Measurements from ENCODE around the gene TMPRSS6. TPM values are rescaled to one million over a fixed set of nuclear protein-coding genes. Genes with fewer than 3 reads are reported as not detected.

Gene TMPRSS6
- total and polyA plus RNA-seq, 2 of the 8 experiments (the other 6 are each of a cell fraction or from before 2014, with no cell fraction given): 0.02 TPM; not detected in 1

DNA sequence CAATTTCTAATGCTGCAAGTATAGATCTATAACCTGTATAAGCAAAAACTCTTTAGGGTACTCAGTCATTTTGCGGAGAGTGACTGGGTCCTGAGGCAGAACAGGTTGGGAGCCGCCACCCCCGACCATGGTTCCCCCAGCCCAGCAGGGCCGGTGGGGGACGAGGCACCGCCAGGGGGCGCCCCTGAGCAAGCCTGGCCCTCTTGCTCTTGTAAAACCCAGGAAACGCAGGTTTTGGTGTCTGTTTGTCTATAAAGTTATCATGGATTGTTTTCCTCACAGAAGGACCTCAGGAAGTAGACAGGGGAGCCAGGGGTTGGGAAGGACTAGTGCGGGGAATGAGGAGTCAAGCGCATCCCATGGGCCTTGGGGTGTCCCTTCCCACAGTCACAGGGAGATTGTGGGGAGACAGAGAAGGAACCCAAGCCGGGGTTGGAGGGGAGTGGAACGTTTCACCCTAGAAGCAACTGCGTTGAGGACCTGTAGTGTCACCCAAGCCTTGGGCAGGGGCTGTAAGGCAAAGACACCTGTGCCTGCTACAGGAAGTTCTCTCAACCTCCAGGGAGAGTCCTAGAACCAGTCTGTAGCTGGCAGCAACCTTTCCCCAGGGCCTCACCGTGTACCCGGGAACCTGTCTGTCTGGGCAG is 31.6 kb downstream of the TMPRSS6 start:
- peak; percentile 13 for FAIRE-seq
- POLR2A ChIA-PET (ENCODE audit: partially characterized antibody): no interaction called here
- no peak overlapping the region for H3K14ac ChIP-seq (ENCODE audit: insufficient read length)
- TF ChIP-seq RBBP5 (IDR thresholded peaks at IDR 0.05; ENCODE audit: borderline replicate concordance, low read depth, low read length): no peak
- no peak for TF ChIP-seq TAF1 (IDR thresholded peaks at IDR 0.05; ENCODE audit: low read depth, low read length)
- TF ChIP-seq PHF8 (conservative IDR thresholded peaks at IDR 0.05; ENCODE audit: low read depth, low read length): no peak
- no peak for TF ChIP-seq CHD2 (IDR thresholded peaks at IDR 0.05; ENCODE audit: low read length)
- TF ChIP-seq POLR2AphosphoS5 (IDR thresholded peaks at IDR 0.05; ENCODE audit: low read depth, low read length): no peak
- TF ChIP-seq TAF7 (optimal IDR thresholded peaks at IDR 0.05; ENCODE audit: borderline replicate concordance, low read depth, low read length): no peak
- no peak for TF ChIP-seq RNF2 (IDR thresholded peaks at IDR 0.05; ENCODE audit: borderline replicate concordance, low read depth, low read length, missing control alignments, poor library complexity, severe bottlenecking)
- TF ChIP-seq BRCA1 (IDR thresholded peaks at IDR 0.05; ENCODE audit: low read depth, low read length): no peak
- TF ChIP-seq RAD21 (IDR thresholded peaks at IDR 0.05 in 1 of 2, conservative IDR thresholded peaks at IDR 0.05 in 1 of 2; ENCODE audit: low read depth in 2 of 2, low read length in 2 of 2): peak; percentile 70 to 81
- TF ChIP-seq SIN3A (conservative IDR thresholded peaks at IDR 0.05 in 1 of 2, IDR thresholded peaks at IDR 0.05 in 1 of 2; ENCODE audit: low read depth in 1 of 2, low read length in 2 of 2): no peak
- no peak for TF ChIP-seq JUN (IDR thresholded peaks at IDR 0.05; ENCODE audit: low read depth, low read length)

More for the DNA sequence above, 31.6 kb downstream of the TMPRSS6 start:
- peaks cover 3% of the 10 kb centered on the region; the same call in 1 of the 2 replicates for H3K23me2 ChIP-seq (ENCODE audit: low read depth, low read length)
- H3K18ac ChIP-seq (ENCODE audit: extremely low read depth, low read length): peak overlapping the region; percentile 48; the same call in 1 of the 2 replicates
- no peak overlapping the region for H2BK120ac ChIP-seq (replicated peaks; ENCODE audit: low read depth, low read length)
- no peak overlapping the region for H3K9ac ChIP-seq (replicated peaks in 1 of 4; ENCODE audit: extremely low read depth in 1 of 4, low read depth in 3 of 4, low read length in 3 of 4)
- H3K27me3 ChIP-seq (replicated peaks in 1 of 4; ENCODE audit: control insufficient read depth in 3 of 4, extremely low read depth in 1 of 4, insufficient read depth in 3 of 4, low read length in 3 of 4): peaks cover 0 to 30% (median 13%) of the 10 kb centered on the region in 4 experiments; a peak in 5 of 7 replicates
- no peak overlapping the region for H2BK5ac ChIP-seq (ENCODE audit: low read depth, low read length)
- no peaks in the 10 kb centered on the region for H3K79me2 ChIP-seq (ENCODE audit: control insufficient read depth in 1 of 2, insufficient read depth in 2 of 2, low read length in 2 of 2)
- no peak overlapping the region for H3K4me3 ChIP-seq (ENCODE audit: extremely low read depth in 1 of 4, insufficient read depth in 2 of 4, low read depth in 3 of 4, low read length in 4 of 4)
- DNase-seq (ENCODE audit: low read depth in 1 of 2, low spot score in 2 of 2): peak; percentile 29 to 96
- H2BK12ac ChIP-seq (ENCODE audit: low read depth, low read length): 0 out of 2 replicates have a peak overlapping the region, but pooled peaks have one; percentile 23
- H3K79me1 ChIP-seq (ENCODE audit: low read depth, low read length): no peaks in the 10 kb centered on the region
- H3K27ac ChIP-seq (ENCODE audit: low read depth, low read length): no peak overlapping the region
- no peak overlapping the region for H3K4me2 ChIP-seq (ENCODE audit: insufficient read depth in 1 of 2, low read depth in 2 of 2, low read length in 2 of 2)
- H4K91ac ChIP-seq (replicated peaks; ENCODE audit: insufficient read length, low read length): no peak overlapping the region
- no peak overlapping the region for H3K23ac ChIP-seq (ENCODE audit: insufficient read length)
- H2BK20ac ChIP-seq (ENCODE audit: low read length): 0 out of 2 replicates have a peak overlapping the region, but pooled peaks have one; percentile 32
- no peaks in the 10 kb centered on the region for H3K9me3 ChIP-seq (ENCODE audit: insufficient read depth in 2 of 2, low read depth in 1 of 2, low read length in 1 of 2)
- H3K4me1 ChIP-seq (replicated peaks in 1 of 4; ENCODE audit: control insufficient read depth in 3 of 4, insufficient read depth in 4 of 4, low read length in 3 of 4): peaks cover 0 to 3% (median under 1%) of the 10 kb centered on the region in 4 experiments; a peak in 3 of 7 replicates
- 46% methylated on average over 15 of the region's 15 CpGs; no CpG with 5 or more reads in 1 of the 2 experiments for WGBS, 2 experiments (ENCODE audit: extremely low coverage in 1 of 2, insufficient coverage in 1 of 2, insufficient read length in 1 of 2, insufficient replicate concordance in 2 of 2, low coverage in 1 of 2, low lambda C conversion rate in 2 of 2, missing lambda C conversion rate in 1 of 2)
- H4K5ac ChIP-seq (ENCODE audit: insufficient read length, low read depth, low read length): no peak overlapping the region
- no peak overlapping the region for H2AK5ac ChIP-seq (ENCODE audit: low read depth, low read length)
- no peak overlapping the region for H3K56ac ChIP-seq (replicated peaks; ENCODE audit: insufficient read length, low read depth, low read length)
- H2BK15ac ChIP-seq (ENCODE audit: low read length): peak overlapping the region; percentile 81; the same call in 1 of the 2 replicates
- no peak overlapping the region for H2AFZ ChIP-seq (ENCODE audit: low read length)
- CTCF ChIA-PET (ENCODE audit: partially characterized antibody): interaction anchor here (0.6 to 2.6 kb wide), 19 partner anchors 8 to 183 kb away, joined by 3 to 24 read pairs (median 4); partner anchors contain the start of gene TST
- H4K8ac ChIP-seq (ENCODE audit: extremely low read depth, insufficient read depth, low read length): peak overlapping the region; percentile 83
- no peak overlapping the region for H3K4ac ChIP-seq (replicated peaks; ENCODE audit: insufficient read length, low read depth, low read length)
- no peaks in the 10 kb centered on the region for H3K36me3 ChIP-seq (ENCODE audit: control insufficient read depth in 2 of 4, insufficient read depth in 4 of 4, low read length in 3 of 4)
- peaks cover 2 to 5% of the 10 kb centered on the region in 2 experiments for H4K20me1 ChIP-seq (replicated peaks in 1 of 2; ENCODE audit: control insufficient read depth in 1 of 2, insufficient read depth in 2 of 2, low read length in 2 of 2)
